AG09319 (cell line): ENCODE measurements around the gene FMNL3.

Experiments used
- DNase-seq: peaks from one replicate; pipeline ENCODE4 v3.0.0-alpha.2; 2010; ENCODE audit warnings: low read depth; ENCODE audit errors: extremely low read depth
- CTCF ChIP-seq: IDR thresholded peaks from 2 replicates; pipeline ENCODE4 v1.5.1; 2011; ENCODE audit warnings: low read depth, mild to moderate bottlenecking, inconsistent platforms, low read length, moderate library complexity

Gene FMNL3

DNA sequence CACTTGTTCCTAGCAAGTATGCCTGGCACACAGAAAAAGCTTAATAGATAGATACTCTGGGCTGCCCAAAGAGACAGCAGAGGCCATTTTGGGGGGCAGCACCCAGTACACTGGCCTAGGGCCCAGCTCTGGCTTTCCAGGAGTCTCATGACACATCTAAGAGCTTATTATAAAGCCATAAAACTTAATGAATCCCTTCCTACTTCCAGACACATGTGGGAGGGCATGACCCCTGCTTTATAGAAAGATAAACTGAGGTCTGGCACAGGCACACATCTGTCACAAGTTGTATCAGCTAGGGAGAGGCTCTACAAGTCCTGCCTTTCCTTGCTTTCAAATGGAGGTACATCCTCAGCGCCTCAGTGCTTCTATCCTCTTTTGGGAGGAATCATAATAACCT lies 27.1 kb downstream of the FMNL3 start:
- TF ChIP-seq CTCF = no peak
- no peak for DNase-seq

DNA sequence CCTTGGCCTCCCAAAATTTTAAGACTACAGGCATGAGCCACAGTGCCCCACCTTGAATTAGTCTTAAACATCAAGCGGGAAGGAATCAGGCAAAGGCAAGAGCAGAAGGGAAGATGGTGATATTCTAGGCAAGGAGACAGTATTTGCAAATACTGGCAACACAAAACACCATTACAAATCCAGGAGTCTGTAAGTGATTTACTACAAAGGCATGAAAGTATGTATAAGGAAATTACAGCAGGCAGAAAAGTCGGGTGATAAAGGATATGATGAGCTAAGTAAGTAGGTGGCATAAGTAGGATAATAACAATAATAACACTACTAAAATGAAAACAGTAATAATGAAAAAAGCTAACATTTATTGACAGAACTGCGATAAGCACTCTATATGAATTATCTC lies 28.5 kb downstream of the FMNL3 start:
- DNase-seq = no peak

GRCh38 chr12:49675137-49675536 lies 32.1 kb downstream of the FMNL3 start:
- TF ChIP-seq CTCF = no peak
- DNase-seq = no peak

More for the DNA sequence above, 28.5 kb downstream of the FMNL3 start:
- TF ChIP-seq CTCF = no peak

GRCh38 chr12:49674318-49674981 lies 32.8 kb downstream of the FMNL3 start:
- no peak for DNase-seq
- TF ChIP-seq CTCF = no peak

DNA sequence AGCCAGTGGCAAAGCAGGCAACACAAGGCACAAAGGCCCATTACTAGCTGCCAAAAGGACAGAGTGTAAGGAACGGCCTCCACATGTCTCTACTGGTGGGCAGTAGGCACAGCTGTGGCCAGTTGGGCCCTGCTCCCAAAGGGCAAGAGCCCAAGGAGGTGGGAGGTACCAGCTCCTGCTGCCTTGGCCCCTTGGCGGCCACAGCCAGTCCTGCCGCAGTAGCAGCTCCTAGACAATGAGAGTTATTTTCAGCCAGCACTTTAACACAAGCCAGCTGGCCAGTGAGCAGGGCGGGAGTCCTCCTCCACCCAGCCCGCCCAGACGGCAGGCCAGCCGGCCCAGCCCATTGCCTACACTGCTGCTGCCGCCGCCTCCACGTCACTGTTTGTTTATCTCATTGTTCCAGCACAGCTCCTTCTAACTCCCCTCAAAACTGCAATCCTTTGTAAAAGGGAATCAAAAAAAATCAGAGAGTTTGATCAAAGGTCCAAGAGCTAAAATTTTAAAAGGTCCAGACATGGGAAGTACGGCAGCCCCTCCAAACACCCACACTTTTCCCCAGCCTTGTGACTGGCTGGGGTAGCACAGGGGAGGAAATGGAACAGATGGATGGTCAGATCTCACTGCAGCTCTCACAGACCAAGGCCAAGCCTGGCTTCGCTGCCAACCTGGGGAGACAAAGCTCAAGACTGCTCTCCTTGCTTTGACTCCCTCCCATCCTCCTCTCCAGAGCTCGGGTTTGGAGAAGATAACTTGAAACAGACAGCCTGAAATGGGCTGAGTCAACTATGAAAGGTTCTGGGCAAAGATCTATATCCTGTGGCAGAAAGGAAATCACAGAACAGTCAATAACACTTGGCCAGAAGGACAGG lies 33.5 kb downstream of the FMNL3 start:
- TF ChIP-seq CTCF = peak; percentile 31
- DNase-seq = peak; percentile 86

- TF ChIP-seq CTCF = no peak
- no peak for DNase-seq
Observed at GRCh38 chr12:49672301-49673217, 34.6 kb downstream of the FMNL3 start.
